NCI-H1930 (cell line): Measurements from ENCODE around the gene AFF3.
"Not testable (repeated sequence)": the region's sequence is repeated elsewhere in the genome, so short reads cannot be mapped to it uniquely, and the experiment has no call there.

Experiments
- DNase-seq, 2 experiments: peaks; one replicate each; lab custom pipeline; 2025; lab: John Stamatoyannopoulos, UW

Gene AFF3

GRCh38 chr2:100142393-100142792 lies at the start of gene AFF3:
Gene AFF3, minus strand, starts transcription at chr2:100142590. Its CDS starts 38,136 bp downstream, at chr2:100104454.
- DNase-seq: no peak

GRCh38 chr2:100189387-100189786 lies 47.0 kb upstream of the AFF3 start:
- DNase-seq: no peak

- DNase-seq: no peak
Observed at GRCh38 chr2:100188326-100188725, 45.9 kb upstream of the AFF3 start.

GRCh38 chr2:100186126-100186525 lies 43.7 kb upstream of the AFF3 start:
- DNase-seq: no peak

- no peak for DNase-seq
Observed at GRCh38 chr2:100185516-100185915, 43.1 kb upstream of the AFF3 start.

- DNase-seq: no peak
Observed at GRCh38 chr2:100185105-100185504, 42.7 kb upstream of the AFF3 start.

- no peak for DNase-seq
Observed at GRCh38 chr2:100184055-100184737, 41.8 kb upstream of the AFF3 start.

- no peak for DNase-seq
Observed at GRCh38 chr2:100182494-100183361, 40.3 kb upstream of the AFF3 start.

GRCh38 chr2:100180503-100180902 lies 38.1 kb upstream of the AFF3 start:
- no peak for DNase-seq

GRCh38 chr2:100179806-100180205 lies 37.4 kb upstream of the AFF3 start:
- no peak for DNase-seq

- no peak for DNase-seq
Observed at GRCh38 chr2:100178864-100179263, 36.5 kb upstream of the AFF3 start.

GRCh38 chr2:100178085-100178788 lies 35.8 kb upstream of the AFF3 start:
- peak in 1 of 2 experiments; percentile 30 for DNase-seq

GRCh38 chr2:100176925-100177324 lies 34.5 kb upstream of the AFF3 start:
- no peak for DNase-seq

GRCh38 chr2:100174026-100174431 lies 31.6 kb upstream of the AFF3 start:
- DNase-seq: no peak

GRCh38 chr2:100166701-100167100 lies 24.3 kb upstream of the AFF3 start:
- DNase-seq: no peak

GRCh38 chr2:100163605-100164004 lies 21.2 kb upstream of the AFF3 start:
- DNase-seq: no peak

GRCh38 chr2:100161945-100162620 lies 19.7 kb upstream of the AFF3 start:
- DNase-seq: no peak

- no peak for DNase-seq
Observed at GRCh38 chr2:100160396-100160795, 18.0 kb upstream of the AFF3 start.

- DNase-seq: not testable (repeated sequence)
Observed at GRCh38 chr2:100151832-100152231, 9.4 kb upstream of the AFF3 start.

- DNase-seq: no peak
Observed at GRCh38 chr2:100151310-100151709, 8.9 kb upstream of the AFF3 start.

- no peak for DNase-seq
Observed at GRCh38 chr2:100148883-100149282, 6.5 kb upstream of the AFF3 start.

GRCh38 chr2:100146657-100146960 lies 4.2 kb upstream of the AFF3 start:
- DNase-seq: no peak
